Dedifferentiated amniotic fluid mesenchymal stem cell (primary cell): ENCODE measurements around the gene TMPRSS4.

ENCODE experiments used
- DNase-seq: peaks from one replicate; pipeline ENCODE4 v3.0.0-alpha.2; 2016; ENCODE audit errors: extremely low spot score

TMPRSS4 gene

GRCh38 chr11:118105657-118106305 lies 28.9 kb downstream of the TMPRSS4 start:
- DNase-seq: no peak

DNA sequence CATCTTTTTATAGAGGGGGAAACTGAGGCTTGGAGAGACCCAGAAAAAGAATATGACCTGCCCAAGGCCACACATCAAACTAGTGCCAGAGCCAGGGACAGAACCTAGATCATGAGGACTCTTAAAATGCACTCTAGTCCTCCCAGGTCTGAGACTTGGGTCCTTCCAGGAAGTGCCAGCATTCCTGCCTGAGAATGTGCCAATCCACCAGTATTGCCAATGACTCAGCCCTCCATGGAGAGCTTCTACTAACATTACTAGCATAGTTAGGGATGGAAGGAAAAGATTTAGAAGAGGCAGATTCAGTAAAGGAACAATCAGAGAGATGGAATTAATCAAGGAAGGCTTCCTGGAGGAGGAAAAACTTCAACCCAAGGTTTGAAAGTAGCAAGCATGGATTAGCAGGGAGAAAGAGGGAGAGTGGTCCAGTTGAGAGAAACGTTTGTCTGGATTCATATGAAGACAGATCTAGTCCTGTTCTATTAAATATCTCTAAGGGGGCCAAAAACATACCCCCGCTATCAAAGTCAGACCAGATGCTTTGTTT lies 30.0 kb downstream of the TMPRSS4 start:
- no peak for DNase-seq

- DNase-seq: no peak
These were observed 31.6 kb downstream of the TMPRSS4 start for GRCh38 chr11:118108513-118108912.

GRCh38 chr11:118109231-118109630 lies 32.4 kb downstream of the TMPRSS4 start:
- DNase-seq: no peak

- DNase-seq: no peak
These were observed 34.3 kb downstream of the TMPRSS4 start for GRCh38 chr11:118111019-118111743.

- no peak for DNase-seq
These were observed 34.8 kb downstream of the TMPRSS4 start for GRCh38 chr11:118111744-118112035.

- no peak for DNase-seq
These were observed 36.0 kb downstream of the TMPRSS4 start for GRCh38 chr11:118112711-118113430.

- DNase-seq: no peak
These were observed 37.4 kb downstream of the TMPRSS4 start for GRCh38 chr11:118114266-118114665.

GRCh38 chr11:118115048-118115447 lies 38.2 kb downstream of the TMPRSS4 start:
- no peak for DNase-seq

DNA sequence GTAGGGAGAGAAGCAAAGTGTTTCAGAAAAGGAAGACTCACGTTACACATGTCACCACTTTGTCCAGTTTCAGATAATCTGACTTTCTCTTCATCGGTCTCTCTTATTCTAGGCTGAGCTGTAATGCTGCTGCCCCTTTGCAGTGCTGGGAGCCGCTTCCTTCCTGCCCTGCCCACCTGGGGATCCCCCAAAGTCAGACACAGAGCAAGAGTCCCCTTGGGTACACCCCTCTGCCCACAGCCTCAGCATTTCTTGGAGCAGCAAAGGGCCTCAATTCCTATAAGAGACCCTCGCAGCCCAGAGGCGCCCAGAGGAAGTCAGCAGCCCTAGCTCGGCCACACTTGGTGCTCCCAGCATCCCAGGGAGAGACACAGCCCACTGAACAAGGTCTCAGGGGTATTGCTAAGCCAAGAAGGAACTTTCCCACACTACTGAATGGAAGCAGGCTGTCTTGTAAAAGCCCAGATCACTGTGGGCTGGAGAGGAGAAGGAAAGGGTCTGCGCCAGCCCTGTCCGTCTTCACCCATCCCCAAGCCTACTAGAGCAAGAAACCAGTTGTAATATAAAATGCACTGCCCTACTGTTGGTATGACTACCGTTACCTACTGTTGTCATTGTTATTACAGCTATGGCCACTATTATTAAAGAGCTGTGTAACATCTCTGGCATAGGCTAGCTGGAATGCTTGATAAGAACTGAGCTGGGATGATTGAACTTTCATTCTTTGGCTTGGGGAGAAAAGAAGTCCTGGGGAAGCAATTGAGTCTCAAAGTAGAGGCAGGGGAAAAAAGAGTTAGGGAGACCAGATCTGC lies 41.1 kb downstream of the TMPRSS4 start:
- no peak for DNase-seq

GRCh38 chr11:118120793-118121192 lies 43.9 kb downstream of the TMPRSS4 start:
- no peak for DNase-seq

GRCh38 chr11:118124929-118125535 lies 48.2 kb downstream of the TMPRSS4 start:
- DNase-seq: no peak

DNA sequence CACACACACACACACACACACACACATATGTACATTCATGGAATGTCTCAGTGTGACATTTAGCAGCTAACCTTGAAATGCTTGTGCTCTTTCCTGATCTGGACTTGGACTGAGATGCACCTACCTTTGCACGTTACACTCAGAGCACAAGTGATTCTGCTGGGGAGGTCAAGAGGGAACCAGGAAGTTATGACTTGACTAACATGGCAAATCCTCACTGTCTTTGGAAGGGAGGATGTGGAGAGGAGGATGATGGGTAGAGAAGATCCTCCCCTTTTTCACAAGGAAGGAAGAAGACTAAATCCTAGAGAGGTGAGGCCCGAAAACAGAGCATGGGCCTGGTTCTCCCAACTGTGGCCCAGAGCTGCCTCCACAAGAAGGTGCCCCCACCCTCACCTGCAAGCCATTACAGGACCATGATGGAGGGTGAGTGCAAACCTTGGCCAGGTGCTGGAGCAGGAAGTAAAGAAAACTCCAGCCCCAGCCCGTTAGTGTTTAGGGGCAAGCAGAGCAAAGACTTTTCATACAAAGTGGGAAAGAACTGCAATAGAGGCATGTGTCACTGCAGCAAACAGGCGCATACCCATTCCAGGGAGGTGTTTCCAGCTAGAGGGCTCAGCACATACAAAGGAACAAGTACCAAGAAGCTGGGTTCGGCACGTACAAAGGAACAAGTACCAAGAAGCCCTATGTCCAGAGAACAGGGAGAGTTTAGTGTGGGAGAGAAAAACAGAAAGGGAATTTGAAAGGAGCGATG lies 49.4 kb downstream of the TMPRSS4 start:
- no peak for DNase-seq

GRCh38 chr11:118128310-118128709 lies 51.4 kb downstream of the TMPRSS4 start:
- DNase-seq: no peak

GRCh38 chr11:118128721-118129470 lies 52.0 kb downstream of the TMPRSS4 start:
- no peak for DNase-seq

DNA sequence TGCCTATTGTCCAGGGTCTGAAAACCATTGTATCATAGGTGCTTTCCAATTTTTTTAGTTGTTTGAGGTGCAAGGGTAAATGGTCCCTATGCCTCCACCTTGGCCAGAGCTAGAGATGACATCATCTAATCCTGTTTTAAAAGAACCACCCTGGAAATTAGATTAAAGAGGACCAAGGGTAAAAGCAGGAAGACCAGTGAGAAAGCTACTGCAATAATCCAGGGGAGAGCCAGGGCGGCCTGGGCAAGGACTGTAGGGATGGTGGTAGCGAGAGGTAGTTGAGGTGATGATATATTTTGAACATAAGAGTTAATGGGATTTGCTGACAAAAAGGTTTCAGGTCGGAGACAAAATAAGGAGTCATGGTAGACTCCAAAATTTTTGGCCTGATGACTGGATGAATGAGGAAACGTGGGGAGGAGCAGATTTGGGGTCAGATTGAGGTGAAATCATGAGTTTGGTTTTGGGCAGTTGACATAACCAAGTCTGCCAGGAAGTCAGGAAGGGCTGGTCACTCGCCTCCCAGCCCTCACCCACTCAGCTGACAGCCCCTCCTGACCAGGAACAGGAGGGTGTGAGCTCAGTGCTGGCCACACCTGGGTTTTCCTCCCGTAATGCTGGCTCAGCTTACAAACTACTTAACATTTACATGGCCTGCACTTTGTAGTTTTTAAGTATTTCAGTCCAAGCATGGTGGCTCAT lies 52.7 kb downstream of the TMPRSS4 start:
- DNase-seq: no peak

DNA sequence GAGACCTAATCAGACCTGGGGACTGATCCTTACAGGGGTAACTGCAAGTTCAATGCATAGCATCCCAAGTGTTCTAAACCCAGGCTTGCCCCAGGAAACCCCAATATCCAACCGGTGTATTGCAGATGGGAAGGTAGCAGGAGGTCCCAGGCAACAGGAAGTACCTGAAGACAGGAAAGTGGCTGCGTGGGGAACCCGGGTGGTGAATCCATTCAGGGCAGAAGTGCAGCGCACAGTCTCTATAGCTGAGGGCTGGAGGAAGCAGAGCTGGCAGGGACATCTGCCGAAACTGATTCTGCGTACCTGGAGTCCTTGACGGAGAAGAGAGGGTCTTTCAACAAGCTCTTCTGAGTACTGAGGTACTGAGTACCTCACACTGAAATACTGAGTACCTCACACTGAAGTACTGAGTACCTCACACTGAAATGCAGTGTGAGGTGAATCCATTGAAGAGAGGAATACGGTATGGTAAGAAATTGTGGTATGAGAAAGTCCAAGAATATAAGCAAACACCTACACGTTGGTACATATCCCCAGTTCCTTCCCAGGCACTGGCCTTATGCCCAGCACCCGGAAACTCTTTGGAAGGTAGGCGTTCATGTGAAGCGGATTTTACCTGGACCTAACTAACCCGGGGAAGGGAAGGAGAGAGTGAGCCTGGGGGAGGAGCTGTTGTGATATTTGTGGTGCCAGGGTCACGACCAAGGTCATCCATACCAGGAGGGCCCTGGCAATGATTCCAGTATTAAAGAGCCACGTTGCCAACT lies 55.7 kb downstream of the TMPRSS4 start:
- no peak for DNase-seq

DNA sequence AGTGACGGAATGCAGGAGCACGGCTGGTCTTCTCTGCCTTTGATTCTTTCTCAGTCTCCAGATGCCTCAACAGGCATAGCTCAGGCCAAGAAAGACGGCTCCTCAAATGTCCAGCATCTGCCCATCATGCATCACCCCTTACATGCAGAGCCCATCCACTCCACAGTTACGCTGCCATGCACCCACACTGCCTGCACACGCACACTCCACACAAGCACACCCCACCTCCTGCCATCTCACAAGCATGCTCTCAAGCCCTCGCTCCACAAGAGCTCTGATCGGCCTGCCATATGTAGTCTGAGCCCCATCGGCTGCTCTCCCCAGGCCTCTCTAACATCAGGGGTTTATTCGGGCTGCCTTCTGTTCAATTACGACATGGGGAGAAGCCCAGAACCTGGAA lies 56.9 kb downstream of the TMPRSS4 start:
- DNase-seq: no peak
